ENCODE results near the gene ZNF576.
"Not testable (repeated sequence)": the region's sequence is repeated elsewhere in the genome, so short reads cannot be mapped to it uniquely, and the experiment has no call there.

Gene ZNF576

GRCh38 chr19:43599635-43600295 lies 3.4 kb downstream of the ZNF576 start:
- no peak for DNase-seq (ENCODE audit: low read depth in 2 of 2)

DNA sequence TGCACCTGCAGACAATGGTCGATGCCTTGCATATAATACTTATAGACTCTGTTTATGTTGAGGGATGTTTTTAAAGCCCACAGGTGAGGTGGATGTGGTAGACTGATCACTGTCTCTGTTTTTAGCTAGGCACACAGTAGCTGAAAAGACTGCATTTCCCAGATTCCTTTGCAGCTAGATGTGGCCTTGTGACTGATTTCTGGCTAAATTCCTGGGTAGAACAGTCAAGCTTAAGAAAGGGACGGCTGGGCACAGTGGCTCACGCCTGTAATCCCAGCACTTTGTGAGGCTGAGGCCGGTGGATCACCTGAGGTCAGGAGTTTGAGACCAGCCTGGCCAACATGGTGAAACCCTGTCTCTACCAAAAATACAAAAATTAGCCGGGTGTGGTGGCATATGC lies 3.9 kb downstream of the ZNF576 start:
- not testable (repeated sequence) for DNase-seq (ENCODE audit: low read depth in 2 of 2)

GRCh38 chr19:43605875-43606568 lies 9.6 kb downstream of the ZNF576 start:
- DNase-seq (ENCODE audit: low read depth in 2 of 2) = no peak

- DNase-seq (ENCODE audit: low read depth in 2 of 2) = no peak
Measured at GRCh38 chr19:43606569-43607229, 10.3 kb downstream of the ZNF576 start.

GRCh38 chr19:43607238-43608205 lies 11.1 kb downstream of the ZNF576 start:
- DNase-seq (ENCODE audit: low read depth in 2 of 2) = no peak

DNA sequence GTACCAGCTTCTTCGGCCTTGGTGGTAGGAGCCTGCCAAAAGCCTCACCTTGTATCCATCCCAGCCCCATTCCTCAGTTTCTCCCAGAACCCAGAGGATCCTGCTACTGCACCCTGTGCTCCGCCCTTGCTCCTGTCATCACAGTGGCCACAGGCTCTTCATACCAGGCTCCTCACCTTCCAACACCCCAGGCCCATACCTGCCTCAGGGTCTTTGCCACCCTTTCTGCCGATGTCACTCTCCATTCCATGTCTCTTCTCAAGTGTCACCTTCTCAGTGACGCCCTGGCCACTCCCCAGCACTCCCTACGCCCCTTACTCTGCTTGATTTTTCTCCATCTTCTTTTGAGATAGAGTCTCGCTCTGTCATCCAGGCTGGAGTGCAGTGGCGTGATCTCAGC lies 13.5 kb downstream of the ZNF576 start:
- DNase-seq (ENCODE audit: low read depth in 2 of 2) = no peak

- DNase-seq (ENCODE audit: low read depth in 2 of 2) = no peak
Measured at GRCh38 chr19:43610493-43610892, 14.1 kb downstream of the ZNF576 start.

DNA sequence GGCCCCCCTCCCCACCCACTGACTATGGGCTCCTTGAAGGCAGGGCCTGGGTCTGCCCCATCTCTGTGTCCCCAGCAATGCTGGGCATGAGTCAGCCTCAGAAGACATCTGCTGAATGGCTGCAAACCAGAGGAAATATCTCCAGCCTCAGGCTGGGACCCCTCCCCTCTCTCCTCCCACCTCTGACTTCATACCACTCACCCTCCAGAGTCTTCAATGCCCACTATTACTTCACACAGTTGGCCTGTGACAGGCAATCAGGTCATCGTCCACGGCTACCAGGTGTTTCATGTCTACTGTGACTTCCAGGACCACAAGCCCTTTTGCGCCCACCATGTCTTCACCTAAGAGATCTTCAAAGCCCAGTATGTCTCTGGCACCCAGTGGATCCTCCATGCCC lies 15.4 kb downstream of the ZNF576 start, which contains the start of gene SRRM5:
TSS of gene SRRM5 (plus strand) at position 301 of the 400 bp plus-strand sequence. CDS start at position 335, 34 bp downstream.
- no peak for DNase-seq (ENCODE audit: low read depth in 2 of 2)

DNA sequence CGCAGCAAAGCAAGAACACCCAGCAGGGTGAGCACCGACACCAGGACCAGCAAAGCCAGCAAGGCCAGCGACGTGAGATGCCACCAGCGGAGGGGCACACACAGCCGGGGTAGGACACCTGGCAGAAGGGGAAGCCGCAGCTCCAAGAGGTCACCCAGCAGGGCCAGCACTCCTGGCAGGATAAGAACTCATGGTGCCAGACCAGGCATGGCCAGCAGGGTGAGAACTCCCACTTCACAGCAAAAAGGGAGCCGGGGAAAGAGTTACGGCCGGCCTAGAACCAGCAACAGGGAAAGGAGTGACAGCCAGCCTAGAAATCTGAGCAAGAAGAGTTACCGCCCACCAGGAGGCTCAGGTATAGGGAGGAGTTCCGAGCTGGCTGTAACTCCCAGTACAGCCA lies 16.0 kb downstream of the ZNF576 start:
- no peak for DNase-seq (ENCODE audit: low read depth in 2 of 2)

GRCh38 chr19:43616306-43616705 lies 19.9 kb downstream of the ZNF576 start:
- DNase-seq (ENCODE audit: low read depth in 2 of 2) = no peak

- DNase-seq (ENCODE audit: low read depth in 2 of 2) = no peak
Measured at GRCh38 chr19:43616954-43617353, 20.6 kb downstream of the ZNF576 start.

DNA sequence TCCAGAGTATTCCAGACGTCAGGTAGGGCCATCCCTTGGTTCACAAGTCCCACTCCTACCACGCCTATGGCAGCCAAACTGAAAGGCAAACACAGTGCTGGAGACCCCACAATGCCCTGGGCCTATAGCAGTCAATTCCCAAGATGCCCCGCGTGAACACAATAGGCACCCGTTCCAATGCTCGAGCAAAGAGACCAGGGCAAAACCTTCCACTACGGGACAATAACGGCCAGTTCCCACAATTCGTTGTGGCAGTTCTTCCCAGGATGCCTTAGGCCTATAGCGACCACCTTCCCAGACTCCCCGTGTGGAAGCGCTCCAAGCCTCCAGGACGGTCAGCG lies 22.5 kb downstream of the ZNF576 start:
- no peak for DNase-seq (ENCODE audit: low read depth in 2 of 2)

GRCh38 chr19:43619262-43620060 lies 23.1 kb downstream of the ZNF576 start, which contains the start of gene ZNF428:
Gene ZNF428 (minus strand): TSS chr19:43619629. CDS start chr19:43614304, 5,325 bp downstream.
- peak; percentile 78 to 81 for DNase-seq (ENCODE audit: low read depth in 2 of 2)

DNA sequence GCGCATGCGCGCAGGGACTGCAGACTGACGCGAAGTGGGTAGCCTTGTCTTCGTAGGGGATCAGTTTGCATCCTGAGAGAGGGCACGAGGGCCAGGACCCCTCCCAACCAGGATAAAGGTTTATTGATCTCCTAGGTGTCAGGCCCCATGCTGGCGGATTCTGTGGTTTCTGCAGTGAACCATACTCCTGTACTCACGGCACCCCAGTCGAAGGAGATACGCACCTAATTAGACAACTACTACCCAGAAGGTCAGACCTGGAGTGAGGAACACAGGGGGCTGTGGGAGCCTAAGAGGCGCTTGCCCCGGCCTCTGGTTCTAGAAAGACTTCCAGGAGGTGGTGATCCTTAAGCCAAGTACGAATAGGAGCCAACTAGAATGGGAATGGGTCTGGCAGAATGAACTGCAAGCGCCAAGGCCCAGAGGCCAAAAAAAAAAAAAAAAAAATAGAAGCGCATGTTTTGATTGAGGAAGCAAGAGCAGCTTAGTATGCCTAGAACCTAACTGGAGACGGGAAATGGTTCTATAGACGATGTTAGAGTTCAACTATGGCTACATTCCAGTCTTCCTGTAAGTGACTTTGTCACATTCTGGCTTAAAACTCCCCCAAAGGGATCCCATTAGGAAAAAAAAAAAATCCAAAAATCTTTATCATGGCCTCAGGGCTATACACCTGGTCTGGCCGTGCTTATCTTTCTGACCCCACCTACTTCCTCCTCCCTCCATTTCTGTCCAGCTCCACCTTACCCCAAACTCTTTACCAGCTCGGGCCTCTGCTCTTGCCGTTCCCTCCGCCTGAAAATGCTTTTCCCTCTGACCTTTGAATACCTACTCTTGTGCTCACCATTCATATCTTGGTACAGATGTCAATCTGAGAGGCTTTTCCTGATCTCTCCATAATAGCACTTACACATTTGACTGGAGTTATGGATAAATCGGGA lies 23.9 kb downstream of the ZNF576 start:
- DNase-seq (ENCODE audit: low read depth in 2 of 2) = peak in 1 of 2 donors; percentile 66

DNA sequence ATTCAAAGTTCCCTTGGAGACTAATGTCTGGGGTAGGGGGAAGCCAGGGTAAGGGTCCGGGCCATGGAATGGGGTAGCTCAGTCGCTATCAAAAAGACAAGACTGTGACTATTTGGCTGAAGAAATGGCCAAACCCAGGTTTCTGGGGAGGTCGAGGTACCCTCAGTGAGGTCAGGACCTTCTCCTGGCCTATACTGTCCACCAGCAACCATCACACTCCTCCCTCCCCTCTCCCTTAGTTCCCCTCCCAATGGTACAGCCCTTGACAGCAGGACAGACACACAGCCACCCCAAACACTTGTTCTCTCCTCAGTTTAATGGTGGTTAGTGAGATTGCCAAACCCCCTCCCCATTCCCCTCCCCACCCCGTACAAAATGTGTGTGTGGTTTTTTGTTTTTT lies 25.7 kb downstream of the ZNF576 start:
- DNase-seq (ENCODE audit: low read depth in 2 of 2) = no peak

DNA sequence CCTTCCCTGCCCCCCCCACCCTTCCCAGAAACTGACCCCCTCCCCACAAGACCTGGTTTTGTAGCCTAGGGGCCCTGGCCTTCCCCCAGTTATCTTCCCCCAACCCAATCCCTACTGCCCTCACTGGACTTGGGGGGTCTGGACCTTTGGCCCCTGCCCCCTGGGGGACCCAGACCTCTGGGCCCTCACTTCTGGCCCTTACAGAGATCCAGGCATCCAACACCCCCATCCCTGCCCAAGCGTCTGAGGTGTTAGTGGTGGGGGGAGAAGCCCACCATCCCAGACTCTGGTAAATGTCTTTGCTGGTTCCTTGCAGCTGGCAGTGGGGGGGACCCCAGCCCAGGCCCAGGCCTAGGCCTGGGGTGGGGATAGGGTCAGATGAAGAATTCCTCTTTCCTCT lies 26.6 kb downstream of the ZNF576 start:
- no peak for DNase-seq (ENCODE audit: low read depth in 2 of 2)

DNA sequence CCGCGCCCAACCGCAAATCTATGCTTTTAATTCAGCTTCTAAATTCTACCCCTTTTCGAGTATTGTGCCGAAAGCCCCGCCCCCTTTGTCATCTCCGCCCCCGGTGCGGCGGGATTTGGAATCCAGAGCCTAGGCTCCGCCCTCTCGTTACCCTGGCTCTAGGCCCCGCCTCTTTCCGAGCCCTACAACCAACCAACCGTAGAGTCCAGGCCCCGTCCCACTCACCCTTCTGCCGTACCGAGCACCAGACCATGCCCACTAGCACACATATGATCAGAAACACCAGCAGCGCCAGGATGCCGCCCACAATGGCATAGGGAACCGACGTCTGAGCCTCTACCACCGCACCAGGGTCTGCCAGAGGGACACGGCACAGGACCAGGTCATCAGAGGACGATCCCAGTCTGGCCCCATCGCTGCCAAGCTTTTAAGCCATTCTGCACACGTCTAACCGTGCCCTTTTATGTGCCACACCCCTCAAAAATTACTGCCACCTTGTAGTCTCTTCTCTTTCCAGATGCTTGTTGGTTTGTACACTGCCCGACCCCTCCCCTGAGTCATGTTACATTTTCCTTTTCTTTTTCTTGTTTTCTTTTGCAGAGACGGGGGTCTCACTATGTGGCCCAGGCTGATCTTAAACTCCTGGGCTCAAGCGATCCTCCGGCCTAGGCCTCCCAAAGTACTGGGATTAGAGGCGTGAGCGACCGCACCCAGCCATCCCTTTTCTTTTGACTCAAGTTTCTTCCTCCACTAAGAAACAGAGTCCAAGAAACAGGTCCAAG lies 27.7 kb downstream of the ZNF576 start:
- no peak for DNase-seq (ENCODE audit: low read depth in 2 of 2)

GRCh38 chr19:43624933-43625332 lies 28.5 kb downstream of the ZNF576 start:
- peak; percentile 55 to 76 for DNase-seq (ENCODE audit: low read depth in 2 of 2)
